GM12874 (cell line): ENCODE results near the gene PERM1.

Experiments
- CTCF ChIP-seq: IDR thresholded peaks from 2 replicates; pipeline ENCODE4 v1.5.1; 2011; ENCODE audit warnings: low read depth, mild to moderate bottlenecking, control low read depth, low read length, moderate library complexity; ENCODE audit not compliant: insufficient read depth

PERM1 gene

GRCh38 chr1:972726-973458, 9.0 kb downstream of the PERM1 start:
- TF ChIP-seq CTCF = no peak

- no peak for TF ChIP-seq CTCF
Measured at GRCh38 chr1:971751-972506, 10.0 kb downstream of the PERM1 start.

GRCh38 chr1:970973-971730, 10.7 kb downstream of the PERM1 start:
- TF ChIP-seq CTCF = no peak

GRCh38 chr1:970242-970972, 11.5 kb downstream of the PERM1 start:
- TF ChIP-seq CTCF = no peak

GRCh38 chr1:969260-969855, 12.5 kb downstream of the PERM1 start:
- TF ChIP-seq CTCF = no peak

GRCh38 chr1:967466-968343, 14.2 kb downstream of the PERM1 start:
- TF ChIP-seq CTCF = no peak
